ENCODE data around the gene SMIM45.
"Not testable (repeated sequence)": the region's sequence is repeated elsewhere in the genome, so short reads cannot be mapped to it uniquely, and the experiment has no call there.

Gene SMIM45

DNA sequence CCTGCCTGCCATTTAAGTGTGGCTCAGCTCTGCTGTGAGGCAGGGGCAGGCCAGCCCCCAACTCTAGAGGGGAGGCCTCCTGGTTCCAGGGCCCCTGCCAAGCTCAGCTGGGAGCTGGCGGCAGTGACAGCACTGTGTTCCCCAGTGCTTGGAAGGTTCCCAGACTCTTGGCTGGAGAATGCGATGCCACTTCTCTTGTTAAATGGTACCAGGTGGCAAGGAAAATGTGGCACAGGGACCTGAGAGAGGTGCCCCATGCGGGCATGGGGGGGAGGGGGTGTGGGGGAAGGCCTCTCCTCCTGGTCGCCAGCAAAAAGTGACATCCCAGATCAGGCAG is 17.0 kb upstream of the SMIM45 start:
- DNase-seq (ENCODE audit: low read depth) = no peak

GRCh38 chr22:41935509-41935908 is 16.4 kb upstream of the SMIM45 start:
- no peak for DNase-seq (ENCODE audit: low read depth)

DNA sequence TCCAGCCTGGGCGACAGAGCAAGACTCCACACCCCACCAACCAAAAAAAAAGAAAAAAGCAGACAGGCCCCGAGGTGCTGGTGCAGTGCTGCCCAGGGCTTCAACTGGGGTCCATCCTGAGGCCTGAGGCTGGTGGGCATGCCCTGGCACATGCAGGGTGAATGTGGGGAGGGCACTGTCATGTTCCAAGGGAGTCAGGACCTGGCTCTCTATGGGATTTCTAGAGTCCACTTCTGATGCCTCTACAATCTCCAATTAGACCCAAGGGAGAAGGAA is 15.1 kb upstream of the SMIM45 start:
- no peak for DNase-seq (ENCODE audit: low read depth)

GRCh38 chr22:41939981-41940831 is 11.7 kb upstream of the SMIM45 start:
- DNase-seq (ENCODE audit: low read depth) = no peak

GRCh38 chr22:41940832-41941765 is 10.9 kb upstream of the SMIM45 start:
- DNase-seq (ENCODE audit: low read depth) = peak; percentile 94

DNA sequence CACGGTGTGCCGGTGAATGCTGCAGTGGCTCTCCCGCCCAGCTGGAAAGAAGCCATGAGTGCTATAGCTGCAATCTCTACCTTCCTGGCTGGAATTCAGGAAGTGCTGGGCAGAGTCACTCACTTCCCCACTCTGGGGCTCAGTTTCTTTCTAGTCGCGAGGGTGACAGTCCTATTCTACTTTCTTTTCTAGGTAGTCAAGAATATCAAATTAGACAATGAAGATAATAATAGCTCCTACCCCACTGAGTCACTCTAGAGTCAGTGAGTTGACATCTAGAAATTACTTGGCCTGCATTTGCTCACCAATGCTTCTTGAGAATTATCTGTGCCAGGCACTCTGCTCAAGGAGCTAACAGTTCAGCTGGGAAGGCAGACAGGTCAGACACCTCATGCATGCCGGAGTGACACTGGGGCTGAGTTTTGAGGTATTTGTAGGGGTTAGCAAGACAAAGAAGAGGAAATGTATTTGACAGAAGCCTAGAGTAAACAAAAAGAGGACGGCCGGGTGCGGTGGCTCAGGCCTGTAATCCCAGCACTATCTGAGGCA is 8.2 kb upstream of the SMIM45 start:
- DNase-seq (ENCODE audit: low read depth) = no peak

- peak; percentile 87 for DNase-seq (ENCODE audit: low read depth)
Measured at GRCh38 chr22:41946629-41947423, 5.1 kb upstream of the SMIM45 start, which contains the start of gene CENPM. CENPM (minus strand) TSS chr22:41947152; CDS start chr22:41947076, 76 bp downstream.

GRCh38 chr22:41947424-41948080 is 4.4 kb upstream of the SMIM45 start:
- no peak for DNase-seq (ENCODE audit: low read depth)

GRCh38 chr22:41948142-41948541 is 3.8 kb upstream of the SMIM45 start:
- no peak for DNase-seq (ENCODE audit: low read depth)

GRCh38 chr22:41948928-41949296 is 3.0 kb upstream of the SMIM45 start:
- not testable (repeated sequence) for DNase-seq (ENCODE audit: low read depth)

DNA sequence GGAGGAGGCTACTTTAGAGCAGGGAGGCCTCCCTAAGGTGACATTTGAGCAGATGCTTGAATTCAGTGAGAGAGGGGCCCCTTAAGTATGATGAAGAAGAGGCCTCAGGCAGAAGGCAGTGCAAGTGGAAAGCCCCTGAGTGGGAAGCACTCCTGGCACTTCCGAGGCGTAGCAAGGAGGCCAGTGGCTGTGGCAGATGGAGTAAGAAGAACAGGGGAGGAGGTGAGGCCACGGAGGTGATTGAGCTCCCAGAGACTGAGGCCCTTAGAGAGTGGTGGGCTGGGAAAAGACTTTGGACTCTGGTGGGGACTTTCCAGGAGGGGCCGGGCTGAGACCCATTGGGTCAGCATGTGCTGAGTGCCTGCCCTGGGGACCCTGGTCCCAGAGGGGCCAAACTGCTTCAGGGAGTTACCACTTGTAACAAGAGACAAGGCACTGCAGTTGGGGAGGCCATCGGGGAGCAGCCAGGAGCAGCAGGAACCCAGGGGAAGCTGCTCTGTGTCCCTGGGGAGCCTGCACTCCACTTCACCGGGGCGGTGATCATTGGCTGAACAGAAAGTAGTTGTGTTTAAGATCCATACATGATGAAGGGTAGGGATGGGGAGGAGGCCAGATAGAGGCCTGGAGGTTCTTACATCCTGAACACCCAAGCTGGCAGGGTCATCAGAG is 2.5 kb upstream of the SMIM45 start:
- no peak for DNase-seq (ENCODE audit: low read depth)

DNA sequence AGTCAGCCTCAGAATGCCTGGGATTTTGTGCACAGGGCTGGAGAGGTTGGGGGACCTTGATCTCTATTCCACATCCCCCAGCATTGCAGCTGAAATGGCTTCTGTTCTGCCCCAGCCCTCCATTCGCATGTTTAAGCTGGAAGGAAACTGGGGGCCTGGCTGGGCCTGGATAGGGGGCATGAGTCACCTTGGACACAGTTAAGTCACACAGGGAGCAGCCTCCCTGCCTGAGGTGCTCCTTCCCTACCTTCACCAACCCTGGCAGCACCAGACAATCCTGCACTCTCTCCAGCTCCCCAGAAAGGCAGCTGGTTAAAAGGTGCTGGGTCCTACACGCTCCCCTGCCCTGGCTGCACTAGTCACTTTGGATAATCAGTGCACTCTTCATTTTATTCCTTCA is 763 bp downstream of the SMIM45 start:
- DNase-seq (ENCODE audit: low read depth) = no peak

GRCh38 chr22:41957941-41958556 is 6.1 kb downstream of the SMIM45 start:
- DNase-seq (ENCODE audit: low read depth) = no peak

GRCh38 chr22:41963453-41964111 is 11.6 kb downstream of the SMIM45 start:
- peak; percentile 79 for DNase-seq (ENCODE audit: low read depth)

DNA sequence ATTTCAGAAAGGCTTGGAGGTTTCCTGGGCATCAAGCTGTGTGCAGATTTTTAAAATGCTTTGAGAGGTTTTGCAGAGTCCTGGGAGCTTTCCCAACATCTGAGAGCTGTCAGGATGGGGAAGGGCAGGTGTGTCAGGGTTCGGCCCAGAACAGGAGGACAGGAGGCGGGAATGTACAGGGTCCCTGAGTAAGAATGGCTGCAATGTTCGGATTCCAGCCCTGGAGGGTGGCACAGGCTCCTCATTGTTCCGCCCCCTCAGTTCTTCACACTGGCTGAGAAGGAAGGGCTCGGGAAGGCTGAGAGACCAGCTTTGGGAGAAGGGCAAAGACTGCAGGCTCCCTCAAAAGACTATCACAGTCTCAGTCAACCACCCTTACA is 12.2 kb downstream of the SMIM45 start:
- no peak for DNase-seq (ENCODE audit: low read depth)

DNA sequence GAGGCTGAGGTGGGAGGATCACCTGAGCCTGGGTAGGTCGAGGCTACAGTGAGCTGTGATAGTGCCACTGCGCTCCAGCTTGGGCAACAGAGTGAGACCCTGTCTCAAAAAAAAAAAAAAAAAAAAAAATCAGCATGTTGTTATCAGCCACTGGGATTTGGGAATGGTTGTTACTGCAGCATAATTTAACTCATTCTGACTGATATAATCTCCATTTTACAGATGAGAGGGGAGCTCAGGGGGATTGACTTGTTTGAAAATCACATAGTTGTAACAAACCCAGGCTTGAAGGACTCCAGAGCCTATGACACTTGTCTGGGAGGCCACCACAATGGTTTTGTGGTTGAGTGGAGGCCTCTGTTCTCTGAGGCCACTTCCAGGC is 14.3 kb downstream of the SMIM45 start:
- DNase-seq (ENCODE audit: low read depth) = no peak

- DNase-seq (ENCODE audit: low read depth) = peak; percentile 90
Measured at GRCh38 chr22:41966607-41967240, 14.8 kb downstream of the SMIM45 start.

DNA sequence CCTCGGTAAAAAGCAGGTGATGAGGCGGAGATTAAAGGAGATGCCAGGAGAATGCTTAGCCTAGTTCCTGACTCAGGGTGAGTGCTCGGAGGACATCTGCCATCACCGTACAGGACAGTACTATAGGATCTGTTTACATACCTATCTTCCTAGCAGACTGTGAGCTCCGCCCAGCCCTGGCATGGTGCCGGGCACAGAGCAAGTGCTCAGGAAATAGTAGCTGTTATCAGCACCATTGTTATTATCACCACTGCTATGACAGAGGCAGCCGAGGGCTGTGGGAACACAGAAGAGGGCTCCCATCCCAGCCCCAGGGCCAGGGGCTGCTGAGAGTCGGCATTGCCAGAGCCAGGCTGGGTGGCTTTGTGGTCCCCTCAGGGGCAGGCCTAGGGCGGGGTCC is 16.7 kb downstream of the SMIM45 start:
- DNase-seq (ENCODE audit: low read depth) = no peak

DNA sequence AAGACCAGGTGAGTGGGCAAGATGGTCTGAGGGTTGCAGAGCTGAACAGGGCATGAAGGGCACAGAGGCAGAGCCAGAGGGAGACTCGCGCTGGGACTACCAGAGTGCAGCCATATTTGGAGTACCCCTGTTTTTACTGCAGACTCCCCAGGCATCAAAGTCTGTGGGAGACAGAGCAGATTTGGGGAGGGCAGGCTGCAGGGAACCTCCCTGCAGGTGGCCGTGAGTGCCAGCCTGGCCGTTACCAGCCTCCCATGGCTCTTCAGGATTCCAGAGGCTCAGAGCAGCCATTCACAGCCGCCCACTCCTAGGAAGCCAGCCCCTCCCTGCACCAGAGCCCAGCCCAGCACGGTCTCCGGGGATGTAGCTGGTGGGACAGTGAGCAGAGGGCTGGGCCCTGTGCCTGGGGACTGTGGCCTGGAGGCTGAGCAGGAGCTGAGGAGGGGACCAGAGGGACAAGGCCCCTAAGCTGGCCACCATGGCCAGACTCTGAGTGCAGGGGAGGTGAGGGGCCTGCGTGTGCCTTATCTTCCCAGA is 17.2 kb downstream of the SMIM45 start, which contains the start of gene SEPTIN3:
Gene SEPTIN3, plus strand, starts transcription at position 334 of the 537 bp plus-strand sequence. CDS start 2,050 bp downstream, outside the sequence.
- no peak for DNase-seq (ENCODE audit: low read depth)

All from fibroblast of gingiva (primary cell).